Measurements from ENCODE around the gene ZNF235.

ZNF235 gene

DNA sequence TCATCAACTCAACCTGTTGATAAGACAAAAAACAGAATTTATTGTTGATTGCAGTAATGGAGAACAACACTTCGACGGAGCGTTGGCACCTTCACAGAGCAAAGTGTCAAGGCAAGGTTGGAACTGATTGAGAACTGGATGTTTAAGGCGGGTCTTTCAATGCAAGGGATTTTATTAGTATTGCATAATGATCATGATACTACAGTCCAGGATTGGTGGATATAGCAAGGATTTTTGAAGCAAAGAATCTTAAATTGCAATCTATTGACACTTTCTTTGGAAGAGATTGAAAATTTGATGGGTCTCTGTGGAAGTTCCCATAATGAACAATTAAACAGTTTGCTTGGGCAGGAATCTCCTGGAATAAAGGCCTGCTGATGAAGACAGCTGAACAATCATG is 632 bp upstream of the ZNF235 start:
- Histone ChIP-seq H3K9me3 (ENCODE audit: control insufficient read depth, insufficient read depth, low read depth, low read length) (no peaks in the 10 kb centered on the region), H3K27me3 (ENCODE audit: control insufficient read depth, insufficient read depth, low read length) (no peaks in the 10 kb centered on the region), H3K4me1 (ENCODE audit: control insufficient read depth, insufficient read depth, low read length) (peaks cover 6% of the 10 kb centered on the region; the same call in 1 of the 2 replicates), H3K27ac (ENCODE audit: low read depth, low read length) (no peak overlapping the region), H3K9ac (ENCODE audit: low read length) (no peak overlapping the region), H3K4me3 (ENCODE audit: low read depth, low read length) (peak overlapping the region; percentile 81), H3K36me3 (ENCODE audit: control insufficient read depth, insufficient read depth, low read length) (peaks cover 9% of the 10 kb centered on the region)

DNA sequence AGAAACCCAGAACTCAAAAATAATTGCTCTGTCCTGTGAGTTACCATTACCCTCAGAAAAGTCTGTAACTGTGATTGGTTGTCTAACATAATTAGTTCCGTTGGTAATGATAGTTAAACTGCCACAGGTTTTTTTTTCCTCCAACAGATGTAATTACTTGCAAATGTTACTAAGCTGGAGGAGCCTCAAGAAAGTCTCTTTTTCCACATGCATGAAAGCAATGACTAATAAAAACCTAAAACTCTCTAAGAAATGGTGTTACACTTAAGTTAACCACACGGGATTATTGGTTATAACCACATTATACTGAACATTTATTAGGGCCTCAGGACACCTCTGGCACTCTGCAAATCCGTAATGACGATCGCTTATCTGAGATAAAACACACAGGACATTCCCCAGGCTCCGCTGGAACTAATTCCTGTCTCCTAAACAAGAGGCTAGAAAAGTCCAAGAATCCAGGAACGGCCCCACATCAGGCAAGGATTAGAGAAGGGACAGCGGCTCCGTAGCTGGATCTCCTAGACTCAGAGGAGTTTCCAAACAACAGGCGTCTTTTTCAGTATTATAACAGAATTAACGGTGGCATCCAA is 753 bp downstream of the ZNF235 start:
- Histone ChIP-seq H3K36me3 (ENCODE audit: control insufficient read depth, insufficient read depth, low read length) (peaks cover 22% of the 10 kb centered on the region), H3K9ac (ENCODE audit: low read length) (peak overlapping the region; percentile 85), H3K27ac (ENCODE audit: low read depth, low read length) (peak overlapping the region; percentile 8; the same call in 1 of the 2 replicates), H3K4me3 (ENCODE audit: low read depth, low read length) (peak overlapping the region; percentile 81), H3K4me1 (ENCODE audit: control insufficient read depth, insufficient read depth, low read length) (peaks cover 6% of the 10 kb centered on the region; the same call in 1 of the 2 replicates), H3K27me3 (ENCODE audit: control insufficient read depth, insufficient read depth, low read length) (no peaks in the 10 kb centered on the region), H3K9me3 (ENCODE audit: control insufficient read depth, insufficient read depth, low read depth, low read length) (no peaks in the 10 kb centered on the region)

DNA sequence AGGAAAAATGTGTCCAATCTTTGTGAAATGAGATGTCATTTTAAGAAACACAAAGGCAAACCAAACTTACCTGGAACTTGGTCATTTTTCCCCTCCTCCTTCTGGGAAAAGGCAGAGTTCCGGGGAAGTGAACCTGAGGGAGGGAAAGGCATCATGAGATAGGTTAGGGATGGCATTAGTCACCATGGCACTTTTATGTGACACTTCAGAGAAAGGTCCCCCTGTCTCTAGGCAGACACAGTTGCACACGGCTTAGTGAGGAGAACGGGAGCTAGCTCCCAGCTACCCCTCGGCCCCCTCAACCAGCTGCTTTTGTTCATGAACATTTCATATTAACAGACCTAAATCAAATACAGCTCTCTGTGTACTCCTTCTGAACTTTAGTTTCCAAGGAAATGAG is 1.5 kb downstream of the ZNF235 start:
- peaks cover 6% of the 10 kb centered on the region; the same call in 1 of the 2 replicates for H3K4me1 ChIP-seq (ENCODE audit: control insufficient read depth, insufficient read depth, low read length)
- H3K27ac ChIP-seq (ENCODE audit: low read depth, low read length): no peak overlapping the region
- H3K4me3 ChIP-seq (ENCODE audit: low read depth, low read length): peak overlapping the region; percentile 81
- H3K9me3 ChIP-seq (ENCODE audit: control insufficient read depth, insufficient read depth, low read depth, low read length): no peaks in the 10 kb centered on the region
- H3K27me3 ChIP-seq (ENCODE audit: control insufficient read depth, insufficient read depth, low read length): no peaks in the 10 kb centered on the region
- peaks cover 30% of the 10 kb centered on the region for H3K36me3 ChIP-seq (ENCODE audit: control insufficient read depth, insufficient read depth, low read length)
- H3K9ac ChIP-seq (ENCODE audit: low read length): no peak overlapping the region

DNA sequence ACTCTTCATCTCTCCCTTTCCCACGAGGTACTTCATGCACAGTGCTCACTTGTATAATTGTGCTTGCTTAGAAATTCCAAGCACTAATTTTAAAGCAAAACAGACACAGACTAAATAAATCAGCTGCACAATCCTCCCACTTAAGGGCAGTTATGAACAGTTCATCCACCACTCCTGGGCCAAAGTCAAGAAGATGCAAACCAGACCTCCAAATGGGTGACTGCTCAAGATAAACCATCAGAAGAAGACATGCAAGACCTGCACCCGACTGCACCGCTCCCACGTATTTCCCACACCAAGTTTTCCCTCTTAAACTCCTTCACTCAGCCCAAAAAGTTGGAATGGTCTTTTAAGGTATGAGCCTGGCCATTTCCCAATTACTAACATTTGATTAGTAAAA is 19.9 kb downstream of the ZNF235 start:
- H3K9me3 ChIP-seq (ENCODE audit: control insufficient read depth, insufficient read depth, low read depth, low read length): peaks cover 4% of the 10 kb centered on the region; the same call in 1 of the 2 replicates
- no peak overlapping the region for H3K27ac ChIP-seq (ENCODE audit: low read depth, low read length)
- H3K4me1 ChIP-seq (ENCODE audit: control insufficient read depth, insufficient read depth, low read length): no peaks in the 10 kb centered on the region; the same call in 1 of the 2 replicates
- peaks cover 36% of the 10 kb centered on the region for H3K36me3 ChIP-seq (ENCODE audit: control insufficient read depth, insufficient read depth, low read length)
- no peaks in the 10 kb centered on the region for H3K27me3 ChIP-seq (ENCODE audit: control insufficient read depth, insufficient read depth, low read length)
- no peak overlapping the region for H3K9ac ChIP-seq (ENCODE audit: low read length)
- H3K4me3 ChIP-seq (ENCODE audit: low read depth, low read length): no peak overlapping the region

DNA sequence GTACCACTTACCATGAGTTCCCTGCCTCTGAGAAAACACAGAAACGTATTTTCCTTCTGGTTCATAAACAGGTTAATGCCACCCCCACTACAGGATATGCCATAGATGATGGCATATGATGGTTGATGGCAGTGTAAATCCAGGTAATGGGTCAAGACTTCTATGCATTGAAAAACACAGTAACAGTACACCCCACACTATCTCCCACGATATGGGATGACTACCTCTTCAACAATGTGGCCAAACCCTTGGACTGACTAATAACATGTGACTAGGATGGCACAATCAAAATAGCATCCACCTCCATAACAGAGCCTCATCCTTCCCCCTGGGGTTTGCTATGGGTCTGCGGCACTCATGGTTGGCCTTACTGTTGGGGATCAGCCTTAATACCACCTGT is 22.0 kb downstream of the ZNF235 start:
- Histone ChIP-seq H3K9me3 (ENCODE audit: control insufficient read depth, insufficient read depth, low read depth, low read length) (peaks cover 4% of the 10 kb centered on the region; the same call in 1 of the 2 replicates), H3K4me1 (ENCODE audit: control insufficient read depth, insufficient read depth, low read length) (no peaks in the 10 kb centered on the region; the same call in 1 of the 2 replicates), H3K4me3 (ENCODE audit: low read depth, low read length) (no peak overlapping the region), H3K27me3 (ENCODE audit: control insufficient read depth, insufficient read depth, low read length) (no peaks in the 10 kb centered on the region), H3K9ac (ENCODE audit: low read length) (no peak overlapping the region), H3K27ac (ENCODE audit: low read depth, low read length) (no peak overlapping the region), H3K36me3 (ENCODE audit: control insufficient read depth, insufficient read depth, low read length) (peaks cover 16% of the 10 kb centered on the region)

DNA sequence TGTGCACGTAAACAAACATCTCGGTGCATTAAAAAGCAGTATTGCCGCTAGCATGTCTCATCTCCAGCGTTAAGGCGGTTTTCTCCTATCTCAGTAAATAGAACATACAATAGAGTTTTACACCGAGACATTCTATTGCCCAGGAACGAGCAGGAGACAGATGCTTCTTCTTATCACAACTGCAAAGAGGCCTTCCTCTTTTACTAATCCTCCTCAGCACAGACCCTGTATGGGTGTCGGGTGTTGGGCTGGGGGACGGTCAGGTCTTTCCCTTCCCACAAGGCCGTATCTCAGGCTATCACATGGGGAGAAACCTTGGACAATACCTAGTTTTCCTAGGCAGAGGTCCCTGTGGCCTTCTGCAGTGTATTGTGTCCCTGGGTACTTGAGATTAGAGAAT is 23.9 kb downstream of the ZNF235 start:
- Histone ChIP-seq H3K4me3 (ENCODE audit: low read depth, low read length) (no peak overlapping the region), H3K9ac (ENCODE audit: low read length) (no peak overlapping the region), H3K27me3 (ENCODE audit: control insufficient read depth, insufficient read depth, low read length) (no peaks in the 10 kb centered on the region), H3K9me3 (ENCODE audit: control insufficient read depth, insufficient read depth, low read depth, low read length) (peaks cover 6% of the 10 kb centered on the region; the same call in 1 of the 2 replicates), H3K36me3 (ENCODE audit: control insufficient read depth, insufficient read depth, low read length) (0 out of 2 replicates have a peak, but pooled peaks cover 3% of the 10 kb centered on the region), H3K27ac (ENCODE audit: low read depth, low read length) (no peak overlapping the region), H3K4me1 (ENCODE audit: control insufficient read depth, insufficient read depth, low read length) (no peaks in the 10 kb centered on the region; the same call in 1 of the 2 replicates)

DNA sequence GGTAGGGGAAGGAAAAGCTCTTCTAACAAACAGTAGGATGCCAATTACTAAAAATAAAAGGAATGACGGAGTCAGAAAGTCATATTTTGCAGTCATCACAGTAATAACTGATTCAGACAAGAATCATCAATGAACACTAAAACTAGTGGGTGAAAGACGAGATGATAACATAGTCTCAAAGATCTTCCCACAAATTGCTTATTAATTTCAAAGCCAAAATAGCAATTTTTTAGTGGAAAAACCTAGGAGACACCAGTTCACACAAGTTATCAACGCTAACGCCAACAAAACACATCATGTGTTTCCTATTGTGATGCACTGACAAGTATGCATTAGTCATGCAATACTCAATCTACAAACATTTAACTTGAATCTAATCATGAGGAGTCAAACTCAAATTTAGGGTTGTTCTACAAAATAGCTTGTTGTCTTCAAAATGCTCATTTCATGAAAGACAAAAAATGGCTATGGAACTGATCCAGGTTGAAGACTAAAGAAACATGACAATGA is 26.6 kb downstream of the ZNF235 start:
- H3K9me3 ChIP-seq (ENCODE audit: control insufficient read depth, insufficient read depth, low read depth, low read length): peaks cover 19% of the 10 kb centered on the region; the same call in 1 of the 2 replicates

DNA sequence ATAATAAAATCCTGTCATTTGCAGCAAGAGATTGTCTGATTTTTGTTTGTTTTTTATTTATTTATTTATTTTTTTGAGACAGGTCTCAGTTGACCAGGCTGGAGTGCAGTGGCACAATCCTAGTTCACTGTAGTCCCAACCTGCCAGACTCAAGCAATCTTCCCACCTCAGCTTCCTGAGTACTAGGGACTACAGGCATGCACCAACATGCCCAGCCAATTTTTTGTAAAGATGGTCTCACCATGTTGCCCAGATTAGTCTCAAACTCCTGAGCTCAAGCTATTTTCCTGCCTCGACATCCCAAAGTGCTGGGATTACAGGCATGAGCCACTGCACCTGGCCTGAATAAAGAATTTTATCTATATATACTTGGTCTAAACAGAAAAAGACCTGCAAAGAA is 27.5 kb downstream of the ZNF235 start:
- peaks cover 14% of the 10 kb centered on the region for H3K36me3 ChIP-seq (ENCODE audit: control insufficient read depth, insufficient read depth, low read length)
- H3K9me3 ChIP-seq (ENCODE audit: control insufficient read depth, insufficient read depth, low read depth, low read length): peaks cover 20% of the 10 kb centered on the region; the same call in 1 of the 2 replicates
- H3K27me3 ChIP-seq (ENCODE audit: control insufficient read depth, insufficient read depth, low read length): no peaks in the 10 kb centered on the region
- H3K4me3 ChIP-seq (ENCODE audit: low read depth, low read length): no peak overlapping the region
- H3K4me1 ChIP-seq (ENCODE audit: control insufficient read depth, insufficient read depth, low read length): no peaks in the 10 kb centered on the region
- no peak overlapping the region for H3K9ac ChIP-seq (ENCODE audit: low read length)
- H3K27ac ChIP-seq (ENCODE audit: low read depth, low read length): no peak overlapping the region

More for the DNA sequence above, 26.6 kb downstream of the ZNF235 start:
- H3K27ac ChIP-seq (ENCODE audit: low read depth, low read length): no peak overlapping the region
- no peaks in the 10 kb centered on the region for H3K4me1 ChIP-seq (ENCODE audit: control insufficient read depth, insufficient read depth, low read length)
- H3K36me3 ChIP-seq (ENCODE audit: control insufficient read depth, insufficient read depth, low read length): peaks cover 13% of the 10 kb centered on the region
- H3K9ac ChIP-seq (ENCODE audit: low read length): no peak overlapping the region
- no peaks in the 10 kb centered on the region for H3K27me3 ChIP-seq (ENCODE audit: control insufficient read depth, insufficient read depth, low read length)
- H3K4me3 ChIP-seq (ENCODE audit: low read depth, low read length): no peak overlapping the region

DNA sequence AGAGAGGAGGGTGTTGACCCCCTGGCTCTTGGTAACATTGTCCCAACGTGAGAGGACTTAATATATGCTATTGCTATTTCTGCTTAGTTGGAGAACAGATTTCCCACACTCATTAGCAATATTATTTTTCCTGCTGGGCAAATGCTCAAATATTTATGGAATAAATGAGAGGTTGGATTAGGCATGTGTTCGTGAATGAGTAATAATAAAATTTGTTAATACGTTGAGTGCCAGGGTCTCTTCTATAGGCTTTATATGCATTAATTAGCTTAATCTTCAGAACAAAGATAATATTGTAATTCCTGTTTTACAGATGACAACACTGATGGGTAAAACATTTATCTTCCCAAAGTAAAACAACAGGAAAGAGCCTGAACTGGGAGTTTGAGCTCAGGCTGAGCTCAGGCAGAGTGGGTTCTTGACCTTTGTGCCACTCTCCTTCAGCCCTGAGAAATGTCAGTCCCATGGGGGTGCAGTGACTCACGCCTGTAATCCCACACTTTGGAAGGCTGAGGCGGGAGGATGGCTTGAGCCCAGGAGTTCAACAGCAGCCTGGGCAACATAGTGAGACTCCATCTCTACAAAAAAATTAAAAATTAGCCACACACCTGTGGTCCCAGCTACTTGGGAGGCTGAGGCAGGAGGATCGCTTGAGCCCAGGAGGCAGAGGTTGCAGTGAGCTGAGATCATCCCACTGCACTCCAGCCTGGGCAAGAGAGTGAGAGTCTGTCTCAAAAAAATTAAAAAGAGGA is 44.0 kb downstream of the ZNF235 start:
- Histone ChIP-seq H3K9me3 (ENCODE audit: control insufficient read depth, insufficient read depth, low read depth, low read length) (peaks cover 2% of the 10 kb centered on the region; the same call in 1 of the 2 replicates), H3K9ac (ENCODE audit: low read length) (no peak overlapping the region), H3K27me3 (ENCODE audit: control insufficient read depth, insufficient read depth, low read length) (no peaks in the 10 kb centered on the region), H3K27ac (ENCODE audit: low read depth, low read length) (no peak overlapping the region), H3K4me1 (ENCODE audit: control insufficient read depth, insufficient read depth, low read length) (peaks cover 6% of the 10 kb centered on the region; the same call in 1 of the 2 replicates), H3K36me3 (ENCODE audit: control insufficient read depth, insufficient read depth, low read length) (no peaks in the 10 kb centered on the region; the same call in 1 of the 2 replicates), H3K4me3 (ENCODE audit: low read depth, low read length) (peak overlapping the region; percentile 61)

DNA sequence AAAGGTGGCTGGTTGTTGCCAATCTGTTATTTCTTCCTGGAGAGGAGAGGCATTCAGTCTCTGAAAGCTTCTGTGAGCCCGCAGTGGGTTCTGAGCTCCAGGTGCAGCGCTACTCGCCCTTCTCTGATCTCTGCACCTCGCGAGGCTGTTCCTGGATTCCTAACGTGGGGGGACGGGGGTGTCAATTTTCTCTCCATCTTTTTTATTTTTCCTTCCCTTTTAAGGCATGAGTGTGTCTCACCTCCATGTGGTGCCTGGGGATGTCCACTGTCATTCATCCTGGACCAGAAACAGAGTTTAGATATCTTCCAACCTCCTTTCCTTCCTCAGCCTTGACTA is 44.5 kb downstream of the ZNF235 start:
- H3K4me3 ChIP-seq (ENCODE audit: low read depth, low read length): peak overlapping the region; percentile 61
- peaks cover 7% of the 10 kb centered on the region; the same call in 1 of the 2 replicates for H3K9me3 ChIP-seq (ENCODE audit: control insufficient read depth, insufficient read depth, low read depth, low read length)
- H3K4me1 ChIP-seq (ENCODE audit: control insufficient read depth, insufficient read depth, low read length): peaks cover 6% of the 10 kb centered on the region; the same call in 1 of the 2 replicates
- H3K36me3 ChIP-seq (ENCODE audit: control insufficient read depth, insufficient read depth, low read length): no peaks in the 10 kb centered on the region
- H3K27me3 ChIP-seq (ENCODE audit: control insufficient read depth, insufficient read depth, low read length): no peaks in the 10 kb centered on the region
- no peak overlapping the region for H3K27ac ChIP-seq (ENCODE audit: low read depth, low read length)
- H3K9ac ChIP-seq (ENCODE audit: low read length): peak overlapping the region; percentile 54
